Measurements from ENCODE around the gene ALKBH3. TPM values are rescaled to one million over a fixed set of nuclear protein-coding genes. Genes with fewer than 3 reads are reported as not detected.

ALKBH3 gene
- total RNA-seq, 2 donors from 2014 or later, result 10.5 to 19.8 TPM

DNA sequence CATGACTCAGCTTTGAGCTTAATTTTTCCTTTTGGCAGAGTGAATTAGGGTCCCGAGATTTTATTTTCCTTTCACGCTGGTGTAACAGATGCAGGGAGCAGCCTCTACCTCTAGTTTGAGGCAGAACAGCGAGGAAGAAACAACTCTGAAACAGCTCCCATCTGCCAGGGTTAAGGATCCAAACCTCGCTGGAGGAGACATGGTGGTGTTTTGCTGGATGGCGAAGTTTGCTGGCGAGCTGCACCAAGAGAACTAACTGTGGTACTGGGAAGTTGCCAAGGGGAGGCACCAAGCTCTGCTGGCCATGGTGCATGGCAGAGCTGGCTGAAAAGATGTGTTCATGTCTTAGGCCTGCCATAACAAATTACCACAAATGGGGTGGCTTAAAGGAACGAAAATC is 7.6 kb upstream of the ALKBH3 start:
- no peaks in the 10 kb centered on the region for H3K36me3 ChIP-seq
- H3K27me3 ChIP-seq, result no peaks in the 10 kb centered on the region
- TF ChIP-seq, protein P1, sequence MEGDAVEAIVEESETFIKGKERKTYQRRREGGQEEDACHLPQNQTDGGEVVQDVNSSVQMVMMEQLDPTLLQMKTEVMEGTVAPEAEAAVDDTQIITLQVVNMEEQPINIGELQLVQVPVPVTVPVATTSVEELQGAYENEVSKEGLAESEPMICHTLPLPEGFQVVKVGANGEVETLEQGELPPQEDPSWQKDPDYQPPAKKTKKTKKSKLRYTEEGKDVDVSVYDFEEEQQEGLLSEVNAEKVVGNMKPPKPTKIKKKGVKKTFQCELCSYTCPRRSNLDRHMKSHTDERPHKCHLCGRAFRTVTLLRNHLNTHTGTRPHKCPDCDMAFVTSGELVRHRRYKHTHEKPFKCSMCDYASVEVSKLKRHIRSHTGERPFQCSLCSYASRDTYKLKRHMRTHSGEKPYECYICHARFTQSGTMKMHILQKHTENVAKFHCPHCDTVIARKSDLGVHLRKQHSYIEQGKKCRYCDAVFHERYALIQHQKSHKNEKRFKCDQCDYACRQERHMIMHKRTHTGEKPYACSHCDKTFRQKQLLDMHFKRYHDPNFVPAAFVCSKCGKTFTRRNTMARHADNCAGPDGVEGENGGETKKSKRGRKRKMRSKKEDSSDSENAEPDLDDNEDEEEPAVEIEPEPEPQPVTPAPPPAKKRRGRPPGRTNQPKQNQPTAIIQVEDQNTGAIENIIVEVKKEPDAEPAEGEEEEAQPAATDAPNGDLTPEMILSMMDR (IDR thresholded peaks at IDR 0.05), result no peak
- no peak overlapping the region for H3K27ac ChIP-seq
- no peak overlapping the region for H3K4me3 ChIP-seq
- H3K9me3 ChIP-seq, result no peaks in the 10 kb centered on the region
- no peaks in the 10 kb centered on the region for H3K4me1 ChIP-seq
- no peak for DNase-seq (ENCODE audit: low spot score)

DNA sequence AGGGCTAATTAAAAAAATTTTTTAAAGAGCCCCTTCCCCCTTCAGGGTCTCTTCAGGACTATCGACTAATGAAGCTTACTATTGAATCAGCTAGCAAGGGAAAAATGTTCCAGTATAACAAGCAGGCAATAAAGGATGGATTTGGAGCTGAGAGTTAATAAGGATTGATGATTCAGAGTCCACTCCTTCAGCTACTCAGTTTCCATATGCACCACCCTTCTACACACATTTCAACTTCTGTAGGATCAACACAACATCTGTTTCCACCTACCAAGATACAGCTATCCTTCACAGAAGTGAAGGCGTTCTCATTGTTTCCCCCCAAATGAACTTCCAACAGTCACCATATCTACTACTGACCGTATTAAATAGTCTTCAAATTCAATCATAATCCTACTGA is 6.6 kb upstream of the ALKBH3 start:
- Histone ChIP-seq H3K9me3 (no peaks in the 10 kb centered on the region), H3K36me3 (no peaks in the 10 kb centered on the region), H3K27me3 (no peaks in the 10 kb centered on the region), H3K4me3 (no peak overlapping the region), H3K4me1 (no peaks in the 10 kb centered on the region), H3K27ac (no peak overlapping the region)
- TF ChIP-seq, protein P1 (IDR thresholded peaks at IDR 0.05), result no peak
- DNase-seq (ENCODE audit: low spot score), result no peak

DNA sequence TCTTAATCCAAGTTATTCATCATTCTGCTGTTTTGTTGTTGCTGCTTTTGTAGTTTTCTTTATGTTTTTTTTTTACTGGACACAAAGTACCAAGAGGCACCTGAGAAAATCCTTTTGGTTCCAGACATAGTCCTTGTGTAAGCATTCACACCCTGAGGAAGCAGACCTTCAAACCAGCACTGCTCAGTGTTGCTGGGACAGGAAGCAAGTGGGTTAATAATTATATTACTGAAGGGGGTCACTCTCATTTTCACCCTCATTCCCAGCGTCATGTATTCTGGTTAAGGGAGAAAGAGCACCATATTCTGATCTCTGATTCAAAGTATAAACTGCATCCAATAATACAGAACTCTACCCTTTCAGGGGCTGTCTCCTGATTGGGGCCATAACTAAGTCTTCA is 5.9 kb upstream of the ALKBH3 start:
- DNase-seq (ENCODE audit: low spot score), result no peak
- Histone ChIP-seq H3K4me3 (no peak overlapping the region), H3K27me3 (no peaks in the 10 kb centered on the region), H3K36me3 (no peaks in the 10 kb centered on the region), H3K4me1 (no peaks in the 10 kb centered on the region), H3K9me3 (no peaks in the 10 kb centered on the region), H3K27ac (no peak overlapping the region)
- TF ChIP-seq, protein P1 (IDR thresholded peaks at IDR 0.05), result no peak

DNA sequence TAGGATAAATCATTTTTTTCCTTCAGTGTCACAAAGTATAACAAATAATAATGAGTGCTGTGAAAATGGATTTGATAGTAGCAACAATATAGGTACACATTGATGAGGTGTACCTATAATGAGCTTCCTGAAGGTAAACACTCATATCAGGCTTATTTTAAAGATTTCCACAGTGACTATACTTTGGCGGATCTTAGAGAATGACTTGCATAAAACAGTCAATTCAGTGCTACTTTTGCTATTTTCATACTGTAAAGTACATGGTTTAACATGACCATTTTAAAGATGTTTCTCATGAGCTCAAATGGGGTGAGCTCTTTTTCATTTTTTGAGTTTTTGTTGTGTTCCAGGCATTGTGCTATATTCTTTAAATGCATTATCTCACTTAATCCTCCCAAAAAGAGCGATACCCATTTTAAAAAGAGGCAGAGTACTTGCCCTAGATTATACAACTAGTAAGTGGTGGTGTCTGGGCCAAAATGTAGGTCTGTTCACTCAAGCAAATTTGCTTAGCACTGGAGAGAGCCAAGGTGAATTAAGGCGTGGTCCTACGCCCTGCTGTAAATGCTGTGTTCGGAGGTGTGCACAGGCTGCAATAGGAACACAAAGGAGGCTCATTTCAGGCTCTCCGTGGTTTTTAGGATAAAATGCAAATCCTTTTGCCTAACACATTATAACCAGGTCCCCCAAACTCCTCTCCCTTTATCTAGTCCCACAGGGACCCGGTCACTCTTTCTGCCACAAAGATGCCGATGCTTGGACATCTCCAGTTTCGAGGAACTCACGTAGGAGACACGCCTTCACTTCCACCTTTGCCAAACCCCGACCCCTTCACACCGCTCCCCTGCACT is 617 bp upstream of the ALKBH3 start:
- peaks cover 25% of the 10 kb centered on the region for H3K36me3 ChIP-seq

DNA sequence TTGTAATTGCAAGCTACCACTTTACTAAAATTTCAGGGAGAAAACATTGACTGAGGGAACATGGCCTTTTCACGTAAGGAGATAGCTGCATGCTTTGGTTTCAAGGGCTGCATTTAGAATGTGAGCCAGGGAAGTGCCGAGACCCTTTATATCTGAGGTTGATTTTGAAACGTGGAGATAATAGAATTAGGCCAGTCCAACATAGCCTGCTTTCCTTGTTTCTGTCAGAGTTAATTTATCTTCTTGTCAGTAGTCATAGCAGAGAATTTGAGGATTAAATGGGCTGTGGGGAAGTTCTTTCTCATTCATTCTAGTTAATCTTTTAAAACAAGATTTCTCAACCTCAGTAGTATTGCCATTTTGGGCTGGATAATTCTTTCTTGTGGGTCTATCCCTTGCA is 12.2 kb downstream of the ALKBH3 start:
- H3K9me3 ChIP-seq, result no peaks in the 10 kb centered on the region
- DNase-seq (ENCODE audit: low spot score), result no peak
- no peak overlapping the region for H3K27ac ChIP-seq
- no peaks in the 10 kb centered on the region for H3K4me1 ChIP-seq
- H3K36me3 ChIP-seq, result peaks cover 71% of the 10 kb centered on the region
- H3K27me3 ChIP-seq, result no peaks in the 10 kb centered on the region
- TF ChIP-seq, protein P1 (IDR thresholded peaks at IDR 0.05), result no peak
- no peak overlapping the region for H3K4me3 ChIP-seq

More for the DNA sequence above, 617 bp upstream of the ALKBH3 start:
- no peaks in the 10 kb centered on the region for H3K27me3 ChIP-seq
- peak overlapping the region; percentile 80 to 89 for H3K4me3 ChIP-seq
- DNase-seq (ENCODE audit: low spot score), result no peak
- no peaks in the 10 kb centered on the region for H3K9me3 ChIP-seq
- peak overlapping the region; percentile 44 to 74 for H3K27ac ChIP-seq
- peaks cover 0 to 15% of the 10 kb centered on the region in 2 donors for H3K4me1 ChIP-seq
- TF ChIP-seq, protein P1 (IDR thresholded peaks at IDR 0.05), result no peak

Measured in right atrium auricular region (tissue), 2 donors.